Measurements from ENCODE around the gene CIB2.
A peak's percentile ranks its signal among the peaks of the same experiment; 100 is the strongest.

The CIB2 gene

DNA sequence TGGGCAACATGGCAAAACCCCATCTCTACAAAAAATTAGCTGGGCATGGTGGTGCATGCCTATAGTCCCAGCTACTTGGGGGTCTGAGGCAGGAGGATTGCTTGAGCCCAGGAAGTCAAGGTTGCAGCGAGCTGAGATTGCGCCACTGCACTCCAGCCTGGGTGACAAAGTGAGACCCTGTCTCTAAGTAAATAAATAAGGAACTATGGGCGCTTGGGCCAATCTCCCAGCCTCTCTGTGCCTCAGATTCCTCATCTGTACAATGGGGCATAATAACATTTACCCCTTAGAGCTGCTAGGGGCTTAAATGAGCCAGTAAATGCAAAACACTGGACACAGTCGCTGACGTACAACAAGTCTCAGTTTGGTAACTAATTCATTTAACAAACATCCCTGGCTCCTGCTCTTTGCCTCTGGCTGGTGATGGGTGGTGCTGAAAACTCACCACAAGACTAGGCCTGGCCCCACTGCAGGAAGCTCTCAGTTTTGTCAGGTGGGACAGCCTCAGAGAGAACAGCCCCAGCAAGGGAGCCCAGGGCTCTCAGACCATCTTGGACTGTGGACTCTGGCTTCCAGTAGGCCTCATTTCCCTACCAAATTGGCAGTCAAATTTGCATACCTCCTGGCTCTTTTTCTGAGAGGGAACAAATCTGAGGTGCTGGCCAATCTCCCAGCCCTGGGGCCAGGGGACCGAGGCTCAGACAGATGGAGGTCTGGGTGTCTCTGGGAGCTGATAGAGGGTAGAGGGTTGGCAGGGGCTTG, 47.4 kb downstream of the CIB2 start:
- DNase-seq (ENCODE audit: low read depth in 3 of 3), result no peak

DNA sequence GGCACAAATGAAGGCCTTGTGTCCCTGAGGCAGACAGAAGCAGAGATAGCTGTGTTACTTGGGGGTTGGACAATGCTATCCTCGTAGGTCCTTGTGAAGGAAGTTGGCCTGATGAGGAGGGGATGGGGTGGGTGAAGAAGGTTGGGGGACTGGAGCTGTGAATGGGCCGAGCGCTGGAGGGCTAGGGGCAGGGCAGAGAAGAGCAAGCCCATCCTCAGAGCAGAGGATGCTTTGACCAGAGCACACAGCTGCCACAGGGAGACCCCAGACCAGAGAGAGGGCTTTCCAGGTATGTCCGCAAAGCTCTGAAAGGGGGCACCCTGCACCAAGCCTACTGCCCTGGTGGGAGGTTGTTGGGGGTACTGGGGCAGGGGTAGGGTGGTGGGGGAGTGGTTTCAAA, 48.1 kb downstream of the CIB2 start:
- DNase-seq (ENCODE audit: low read depth in 3 of 3), result no peak

DNA sequence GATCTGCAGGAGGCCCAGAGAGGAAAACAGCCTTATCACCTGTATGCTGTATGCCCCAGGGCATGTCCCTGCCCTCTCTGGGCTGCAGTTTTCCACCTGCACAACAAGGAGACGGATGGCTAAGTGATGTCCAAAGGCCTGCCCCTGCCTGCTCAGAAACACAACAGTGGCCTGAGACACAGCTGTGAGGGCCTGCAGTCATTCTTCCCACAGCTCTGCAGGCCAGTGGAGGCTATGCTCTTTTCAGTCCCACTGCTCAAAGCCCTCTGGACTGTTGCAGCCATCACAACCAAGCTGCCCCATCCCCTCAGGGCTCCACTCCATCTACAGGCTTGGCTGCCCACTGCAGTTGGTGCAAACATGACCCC, 48.5 kb downstream of the CIB2 start:
- DNase-seq (ENCODE audit: low read depth in 3 of 3), result no peak

DNA sequence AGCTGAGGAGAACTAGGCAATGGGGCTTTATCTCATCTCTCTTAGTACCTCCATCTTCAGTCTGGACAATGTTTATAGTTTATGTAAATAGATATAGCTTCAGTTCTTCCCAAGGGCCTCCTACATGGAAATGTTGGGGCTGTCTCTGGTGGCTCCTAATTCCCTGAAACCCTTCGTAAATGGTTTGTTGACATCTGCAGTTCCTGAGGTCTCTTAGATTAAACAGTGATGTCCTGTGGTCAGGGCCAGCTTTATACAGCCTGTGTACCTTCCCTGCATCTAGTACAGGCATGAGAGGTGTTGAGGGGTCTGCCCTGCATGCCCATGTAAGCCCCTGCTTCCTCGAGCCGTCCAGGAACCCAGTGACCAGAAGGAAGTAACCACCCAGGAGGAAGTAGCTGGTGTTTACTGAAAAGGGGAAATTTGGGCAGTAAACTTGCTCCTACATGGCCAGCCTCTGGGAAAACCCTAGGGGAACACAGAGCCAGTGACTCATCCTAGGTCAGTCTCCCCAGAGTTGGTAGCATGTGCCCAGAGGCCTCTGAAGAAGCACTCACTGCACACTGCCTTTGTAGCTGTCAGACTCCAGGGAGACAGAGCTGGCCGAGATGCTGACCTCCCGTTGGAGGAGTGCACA, 49.0 kb downstream of the CIB2 start:
- DNase-seq (ENCODE audit: low read depth in 3 of 3), result no peak

DNA sequence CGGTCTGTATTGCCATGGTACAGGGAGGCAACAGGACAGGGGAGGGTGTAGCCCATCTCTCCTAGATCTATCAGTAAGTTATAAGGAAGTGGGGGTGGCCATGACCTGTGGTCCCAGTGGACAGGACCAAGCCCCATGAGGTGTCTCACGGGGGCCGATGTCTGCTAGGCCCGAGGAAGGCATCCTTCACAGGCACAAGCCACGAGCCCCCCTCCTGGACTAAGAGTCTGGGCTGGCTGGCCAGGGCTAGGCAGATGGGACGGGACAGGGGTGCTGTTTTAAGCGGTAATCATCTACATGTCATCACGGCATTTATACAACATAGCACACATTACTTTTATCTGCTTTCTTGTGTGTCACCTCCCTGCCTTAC, 51.2 kb downstream of the CIB2 start:
- no peak for DNase-seq (ENCODE audit: low read depth in 3 of 3)

DNA sequence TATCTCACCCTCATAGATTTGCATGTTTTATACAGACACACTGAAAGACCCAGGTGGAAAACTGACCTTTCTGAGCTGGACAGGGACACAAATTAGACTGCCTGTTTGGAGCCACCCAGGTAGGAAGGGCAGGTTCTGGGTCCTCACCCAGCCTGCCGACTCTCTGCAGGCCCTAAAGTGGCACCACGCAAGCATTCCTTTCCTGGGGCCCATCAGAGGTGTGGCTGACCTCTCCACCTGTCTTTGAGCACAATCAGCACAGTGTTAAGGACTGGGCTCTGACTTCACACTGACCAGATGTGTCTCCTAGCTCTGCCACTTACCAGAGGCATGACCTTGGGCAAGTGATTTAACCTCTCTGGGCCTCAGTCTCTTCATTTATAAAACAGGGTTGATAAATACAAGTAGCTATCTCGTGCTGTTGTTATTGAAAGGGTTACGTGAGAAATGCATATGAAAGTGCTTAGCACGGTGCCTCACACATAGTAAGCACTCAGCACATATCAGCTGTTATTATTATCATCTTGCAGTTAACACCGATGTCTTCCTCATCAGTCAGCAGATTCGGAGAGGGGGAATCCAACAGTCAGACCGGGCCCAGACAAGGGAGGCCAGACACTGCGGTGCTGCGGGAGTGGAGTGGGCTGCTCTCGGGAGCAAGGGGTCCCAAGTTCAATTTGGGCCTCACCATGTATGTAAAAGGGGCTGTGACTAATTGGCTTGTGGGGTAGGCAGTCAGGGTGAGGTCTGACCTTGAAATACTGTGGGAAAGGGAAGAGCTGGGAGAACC, 51.8 kb downstream of the CIB2 start:
- no peak for DNase-seq (ENCODE audit: low read depth in 3 of 3)

DNA sequence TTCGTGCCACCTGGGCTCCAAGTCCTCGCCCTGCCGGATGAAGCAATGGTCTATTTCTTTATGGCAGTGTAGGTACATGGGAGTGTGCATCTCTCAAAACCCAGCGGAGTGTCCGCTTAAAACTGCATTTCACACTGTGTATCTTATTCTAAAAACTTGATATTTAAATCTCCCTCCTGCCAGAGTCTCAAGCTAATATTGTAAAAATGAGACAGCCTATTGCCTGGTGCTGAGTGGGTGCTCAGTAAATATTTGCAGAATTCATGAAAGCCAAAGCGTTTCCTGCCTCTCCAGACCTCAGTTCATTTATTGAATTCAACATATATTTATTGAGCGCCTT, 53.4 kb downstream of the CIB2 start:
- no peak for DNase-seq (ENCODE audit: low read depth in 3 of 3)

DNA sequence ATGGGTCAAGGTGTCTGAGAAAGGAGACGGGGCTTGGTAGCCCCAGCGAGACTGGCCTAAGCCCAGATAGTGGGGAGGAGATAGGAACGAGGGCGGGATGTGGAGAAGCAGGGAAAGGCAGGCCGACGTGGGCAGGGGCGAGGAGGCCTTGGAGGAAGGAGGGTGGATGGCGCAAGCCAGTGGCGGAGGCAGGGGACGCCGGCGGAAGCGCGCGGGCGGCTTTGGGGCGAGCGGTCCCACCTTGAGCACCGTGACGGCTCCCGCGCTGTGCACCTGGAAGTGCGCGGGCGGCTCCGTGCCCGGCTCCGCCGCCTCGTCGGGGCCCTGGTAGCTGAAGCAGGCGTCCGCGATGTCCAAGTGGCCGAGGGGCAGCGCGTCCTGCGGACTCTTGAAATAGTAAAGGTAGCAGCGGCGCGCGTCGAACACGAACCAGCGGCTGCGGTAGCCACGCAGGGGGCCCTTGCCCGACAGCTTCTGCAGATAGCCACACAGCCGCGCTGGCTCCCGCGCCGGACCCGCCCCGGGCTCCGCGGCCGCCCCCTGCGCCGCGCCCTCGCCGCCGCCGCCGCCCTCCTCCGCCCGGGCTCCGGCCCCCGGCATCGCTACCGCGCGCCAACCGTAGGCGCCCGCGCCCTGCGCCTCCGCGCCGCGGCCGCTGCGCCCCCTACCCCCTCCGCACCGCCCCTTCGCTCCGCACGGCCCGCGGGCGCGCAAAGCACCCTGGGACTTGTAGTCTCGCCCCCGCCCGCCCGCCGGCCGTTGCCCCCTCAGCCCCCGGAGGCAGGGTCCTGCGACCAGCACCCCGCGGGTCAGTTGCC, 54.0 kb downstream of the CIB2 start, which contains the start of gene TBC1D2B:
TBC1D2B (minus strand) TSS at position 659 of the 818 bp plus-strand sequence; CDS start at position 600, 59 bp downstream.
- DNase-seq (ENCODE audit: low read depth in 3 of 3), result peak; percentile 53 to 70 (median 61)

DNA sequence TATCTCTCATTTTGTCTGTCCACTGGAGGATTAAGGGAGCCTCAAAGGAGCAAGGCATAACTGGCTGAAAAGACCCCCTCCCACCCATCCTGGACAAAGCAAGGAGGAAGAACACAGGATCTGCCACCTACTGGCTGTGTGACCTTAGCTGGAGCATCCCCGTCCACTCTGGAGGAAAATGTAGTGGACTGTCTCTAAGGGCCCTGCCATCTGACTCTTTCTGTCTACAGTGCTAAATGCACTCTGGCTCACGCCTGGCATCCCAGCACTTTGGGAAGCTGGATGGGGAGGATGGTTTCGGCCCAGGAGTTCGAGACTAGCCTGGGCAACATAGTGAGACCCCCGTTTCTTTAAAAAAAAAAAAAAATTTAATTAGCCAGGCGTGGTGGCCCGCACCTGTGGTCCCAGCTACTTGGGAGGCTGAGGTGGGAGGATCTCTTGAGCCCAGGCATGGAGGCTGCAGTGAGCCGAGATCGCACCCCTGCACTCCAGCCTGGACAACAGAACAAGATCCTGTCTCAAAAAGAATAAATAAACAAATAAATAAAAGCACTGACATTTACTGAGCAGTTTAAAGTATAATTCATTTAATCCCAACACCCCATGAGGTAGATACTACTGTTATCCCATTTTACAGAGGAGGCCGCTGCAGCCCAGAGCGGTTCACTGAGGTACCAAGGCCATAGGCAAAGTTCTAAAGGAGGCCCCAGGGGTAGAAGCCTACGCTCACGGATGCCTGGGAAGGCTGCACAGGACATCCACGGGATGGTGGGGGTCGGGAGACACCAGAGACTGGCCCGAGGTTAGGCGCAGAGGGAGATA, 54.8 kb downstream of the CIB2 start:
- no peak for DNase-seq (ENCODE audit: low read depth in 3 of 3)

DNA sequence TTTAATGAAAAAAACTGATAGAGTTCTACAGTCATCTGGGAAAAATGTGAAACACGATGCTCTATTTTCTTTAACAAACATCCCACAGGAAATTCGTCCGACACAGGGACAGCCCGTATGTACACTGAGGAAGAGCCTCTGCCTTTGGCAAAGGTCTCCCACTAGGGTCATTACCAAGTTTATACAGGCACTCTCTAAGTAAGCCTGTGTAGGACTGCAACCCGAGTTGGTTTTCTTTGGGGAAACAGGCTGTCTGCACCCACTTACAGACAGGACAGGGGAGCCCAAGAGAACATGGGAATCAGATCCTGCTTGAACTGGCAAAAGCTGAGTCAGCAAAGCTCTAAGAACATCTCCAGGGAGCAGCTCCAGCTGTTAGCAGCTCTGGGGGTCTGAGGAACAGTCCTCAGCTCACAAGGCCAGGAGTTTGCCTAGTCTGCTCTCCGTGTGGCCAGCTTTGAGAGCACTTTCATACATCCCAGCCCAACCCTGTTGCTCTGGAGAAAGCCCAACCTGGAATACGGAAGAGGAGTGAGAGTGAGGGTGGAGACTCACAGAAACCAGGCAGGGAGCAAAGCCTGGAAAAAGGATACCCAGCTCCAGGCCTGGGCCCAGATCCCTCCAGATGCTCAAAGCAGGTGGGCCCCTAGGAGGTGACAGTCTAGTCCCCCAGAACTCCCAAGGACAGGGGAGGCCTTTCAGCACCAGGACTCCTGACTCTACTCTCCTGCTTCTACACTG, 55.6 kb downstream of the CIB2 start:
- no peak for DNase-seq (ENCODE audit: low read depth in 3 of 3)

DNA sequence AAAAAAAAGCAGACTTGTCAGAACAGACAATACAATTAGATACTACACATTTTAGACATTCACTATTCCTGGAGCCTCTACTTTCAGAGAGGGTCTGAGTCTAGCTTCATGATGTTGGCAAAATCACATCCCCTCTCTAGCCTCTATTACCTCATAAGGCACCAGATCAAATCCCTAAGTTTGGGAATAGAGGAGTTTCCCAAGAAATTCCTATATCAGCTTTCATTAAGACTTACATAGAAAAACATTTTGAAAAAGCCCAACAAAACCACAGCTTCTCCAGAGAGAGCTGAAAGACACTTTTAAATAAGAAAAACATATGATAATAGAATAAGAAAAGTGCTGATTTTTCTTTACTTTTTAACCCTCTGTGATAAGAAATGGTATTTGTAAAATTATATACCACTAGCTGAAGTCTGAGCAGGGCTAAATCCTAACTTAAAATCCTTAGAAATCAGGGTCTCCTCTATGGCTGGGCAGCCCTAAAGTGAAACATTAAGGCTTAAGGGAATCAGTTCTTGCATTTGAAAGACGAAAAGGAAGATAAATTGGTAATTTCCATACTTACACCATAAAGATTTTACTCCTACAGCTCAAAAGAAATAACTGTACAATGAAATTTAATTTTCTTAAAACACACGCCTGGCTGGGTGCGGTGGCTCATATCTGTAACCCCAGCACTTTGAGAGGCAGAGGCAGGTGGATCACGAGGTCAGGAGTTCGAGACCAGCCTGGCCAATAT, 58.0 kb downstream of the CIB2 start:
- DNase-seq (ENCODE audit: low read depth in 3 of 3), result no peak

DNA sequence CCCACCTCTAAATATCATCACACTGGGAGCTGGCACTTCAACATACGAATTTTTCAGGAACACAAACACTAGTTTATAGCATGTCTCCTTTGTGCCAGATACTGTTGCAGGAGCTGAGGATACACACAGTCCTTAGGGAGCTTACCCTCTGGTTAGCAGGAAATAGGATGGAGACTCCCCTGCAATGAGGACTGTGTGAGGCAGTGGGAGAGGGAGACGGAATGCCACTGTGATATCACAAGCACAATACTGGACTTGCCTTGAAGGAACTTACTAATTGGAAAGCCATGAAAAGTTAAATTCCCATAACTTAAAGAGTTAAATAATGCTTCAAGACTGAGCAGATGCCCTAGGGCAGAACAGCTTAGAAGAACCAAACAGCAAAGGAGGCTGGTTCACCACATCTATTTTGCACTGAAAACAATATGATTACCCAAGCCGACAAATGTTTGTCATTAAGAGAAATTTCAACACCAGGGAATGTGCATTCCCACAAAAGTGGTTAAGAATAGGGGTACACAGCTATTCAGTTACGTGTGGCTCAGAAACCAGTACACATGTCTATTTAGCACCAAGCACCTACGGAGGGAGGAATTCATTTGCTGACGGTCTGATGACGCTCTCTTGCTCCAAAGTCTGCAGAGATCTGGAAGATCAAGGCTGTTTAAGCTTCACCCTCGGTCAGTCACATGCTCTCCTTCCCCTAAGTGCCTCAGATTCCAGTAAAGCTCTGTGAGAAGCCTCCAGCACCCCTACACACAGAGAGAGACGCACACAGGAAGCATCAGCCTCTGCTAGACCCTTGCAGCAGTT, 59.0 kb downstream of the CIB2 start:
- DNase-seq (ENCODE audit: low read depth in 3 of 3), result no peak

DNA sequence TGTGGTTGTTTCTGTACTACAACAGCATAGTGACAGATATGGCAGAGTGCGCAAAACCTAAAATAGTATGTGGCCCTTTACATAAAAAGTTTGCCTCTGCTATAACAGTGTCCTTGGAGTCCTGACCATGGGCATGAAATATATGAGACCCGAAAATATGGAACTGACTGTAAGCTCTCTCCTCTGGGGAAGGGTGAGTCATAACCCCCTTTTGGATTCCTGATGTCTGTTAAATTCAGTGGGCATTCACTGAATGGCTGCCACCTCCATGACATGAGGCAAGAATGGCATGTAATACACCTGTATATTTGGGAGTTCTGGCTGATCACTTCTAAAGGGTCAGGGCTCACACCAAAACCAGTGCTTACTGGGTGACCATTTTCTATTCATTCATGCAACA, 59.9 kb downstream of the CIB2 start:
- DNase-seq (ENCODE audit: low read depth in 3 of 3), result no peak

DNA sequence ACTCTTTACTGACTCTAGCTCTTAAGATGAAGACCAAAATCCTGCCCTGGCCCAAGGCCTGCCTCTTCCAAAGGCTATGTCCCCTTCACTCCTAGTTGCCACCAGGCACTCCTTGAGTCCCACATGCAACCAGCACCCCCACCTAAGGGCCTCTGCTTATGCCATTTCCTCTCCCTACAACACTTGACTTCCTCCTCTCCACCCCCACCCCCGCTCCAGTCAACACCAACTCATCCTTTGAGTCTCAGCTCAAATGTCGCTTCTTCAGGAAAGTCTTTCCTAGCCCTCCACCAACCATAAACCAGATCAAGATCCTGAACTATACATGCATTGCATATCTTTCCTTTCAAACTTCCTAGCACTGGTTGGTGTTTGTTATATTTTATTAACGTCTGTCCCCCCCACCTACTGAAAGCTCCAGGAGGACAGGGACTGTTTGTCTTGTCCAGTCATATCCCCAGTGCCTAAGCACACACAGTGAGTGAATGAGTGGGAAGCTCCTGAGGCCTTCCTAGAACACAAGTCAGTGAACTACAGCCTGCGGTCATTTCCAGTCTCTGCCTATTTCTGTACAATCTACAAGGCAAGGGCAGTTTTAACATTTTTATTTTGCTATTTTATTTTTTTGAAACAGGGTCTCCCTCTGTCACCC, 61.1 kb downstream of the CIB2 start:
- peak in 1 of 3 experiments; percentile 50 for DNase-seq (ENCODE audit: low read depth in 3 of 3)

DNA sequence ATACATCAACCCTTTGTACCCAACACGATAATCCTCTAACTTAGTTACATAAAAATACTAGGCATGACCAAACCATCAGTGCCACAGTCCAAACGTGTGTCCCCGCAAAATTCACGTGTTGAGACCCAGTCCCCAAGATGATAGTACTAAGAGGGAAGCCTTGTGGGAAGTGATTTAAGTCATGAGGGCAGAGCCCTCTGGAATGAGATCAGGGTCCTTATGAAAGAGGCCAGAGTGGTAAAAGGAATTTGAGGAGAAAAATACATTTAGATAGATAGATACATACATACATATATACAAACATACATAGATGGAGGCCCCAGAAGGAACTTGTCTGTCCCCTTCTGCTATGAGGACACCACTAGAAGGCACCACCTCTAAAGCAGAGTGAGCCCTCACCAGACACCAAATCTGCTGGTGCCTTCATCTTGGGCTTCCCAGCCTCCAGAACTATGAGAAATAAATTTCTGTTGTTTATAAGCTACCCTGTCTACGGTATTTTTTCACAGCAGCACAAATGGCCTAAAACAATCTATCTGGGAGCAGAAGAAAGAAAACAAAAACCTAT, 61.7 kb downstream of the CIB2 start:
- DNase-seq (ENCODE audit: low read depth in 3 of 3), result no peak

DNA sequence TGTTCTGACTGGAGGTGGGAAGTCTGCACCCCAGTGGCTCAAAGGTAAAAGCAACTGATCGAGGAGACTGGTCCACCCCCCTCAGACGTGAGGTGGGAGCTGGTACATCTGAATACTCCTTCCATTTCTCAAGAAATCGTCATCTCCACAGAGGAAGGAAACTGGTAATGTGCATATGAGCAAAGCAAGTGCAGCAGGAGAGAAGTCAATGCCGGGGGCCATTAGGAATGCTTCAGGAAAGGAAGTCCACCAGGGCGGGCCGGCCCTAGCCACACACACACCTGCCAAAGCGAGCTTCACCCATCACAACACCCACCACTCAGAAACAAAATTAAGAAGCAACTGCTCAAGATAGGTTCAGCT, 62.2 kb downstream of the CIB2 start:
- no peak for DNase-seq (ENCODE audit: low read depth in 3 of 3)

DNA sequence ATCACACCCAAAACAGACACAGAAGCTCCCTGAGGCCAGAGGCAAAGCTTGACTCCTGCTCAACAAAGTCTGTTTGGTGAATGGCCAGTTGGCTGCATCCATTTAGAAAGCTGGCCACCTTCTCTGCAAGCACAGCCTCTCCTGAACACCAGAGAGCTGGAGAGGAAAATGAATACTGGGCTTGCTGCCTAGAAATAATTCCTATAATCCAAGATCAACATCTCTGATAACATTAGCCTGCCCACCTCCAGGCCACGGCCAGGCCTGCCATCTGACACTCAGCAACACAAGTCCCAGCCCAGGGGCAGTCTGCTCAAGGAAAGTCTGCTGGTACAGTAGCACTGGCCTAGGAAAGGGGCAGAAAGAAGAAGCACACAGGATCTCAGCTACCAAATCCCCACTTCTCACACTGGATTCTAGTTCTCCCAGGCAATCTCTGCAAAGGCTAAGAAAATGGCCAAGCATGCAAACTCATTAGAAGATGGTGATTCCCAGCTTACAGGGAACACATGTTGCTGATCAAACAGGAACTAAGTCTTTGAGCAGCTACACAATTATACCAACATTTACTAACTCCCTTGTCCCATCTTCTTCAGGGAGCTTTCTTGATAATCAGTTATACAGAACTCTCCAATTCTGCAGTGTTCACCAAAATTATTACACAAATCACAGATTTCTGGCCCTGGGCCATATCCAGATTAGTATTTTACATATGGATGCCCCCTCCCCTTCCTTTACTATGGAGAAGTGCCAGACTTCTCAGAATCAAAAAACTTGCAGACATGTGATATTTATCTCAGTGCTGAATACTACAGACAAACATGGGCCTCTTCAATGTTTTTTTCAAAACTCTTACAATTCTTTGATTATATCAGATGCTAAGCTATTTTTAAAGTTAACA, 63.7 kb downstream of the CIB2 start:
- no peak for DNase-seq (ENCODE audit: low read depth in 3 of 3)
